HG03196 (cell line): ENCODE measurements around the gene PRLR.
"Not testable (repeated sequence)": the region's sequence is repeated elsewhere in the genome, so short reads cannot be mapped to it uniquely, and the experiment has no call there.

Experiments
- ATAC-seq: cut with Tn5 transposase; IDR thresholded peaks from one replicate; pipeline ENCODE4 v1.9.1; 2021; ENCODE audit not compliant: unreplicated experiment

Gene PRLR

DNA sequence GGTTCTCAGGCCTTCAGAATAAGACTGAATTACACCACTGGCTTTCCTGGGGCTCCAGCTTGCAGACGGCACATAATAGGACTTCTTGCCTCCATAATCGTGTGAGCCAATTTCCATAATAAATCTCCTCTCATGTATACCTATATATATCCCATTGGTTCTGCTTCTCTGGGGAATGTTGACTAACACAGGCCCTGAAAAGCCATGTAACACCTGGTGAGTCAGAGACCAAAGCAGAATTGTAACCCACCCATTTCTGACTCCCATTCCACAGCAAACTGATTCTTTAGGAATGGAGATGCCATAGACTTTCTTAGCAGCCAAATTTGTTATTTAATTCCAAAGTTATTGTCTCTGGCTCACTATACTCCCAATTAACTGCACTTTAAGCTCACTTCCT is 97.1 kb downstream of the PRLR start:
- no peak for ATAC-seq

DNA sequence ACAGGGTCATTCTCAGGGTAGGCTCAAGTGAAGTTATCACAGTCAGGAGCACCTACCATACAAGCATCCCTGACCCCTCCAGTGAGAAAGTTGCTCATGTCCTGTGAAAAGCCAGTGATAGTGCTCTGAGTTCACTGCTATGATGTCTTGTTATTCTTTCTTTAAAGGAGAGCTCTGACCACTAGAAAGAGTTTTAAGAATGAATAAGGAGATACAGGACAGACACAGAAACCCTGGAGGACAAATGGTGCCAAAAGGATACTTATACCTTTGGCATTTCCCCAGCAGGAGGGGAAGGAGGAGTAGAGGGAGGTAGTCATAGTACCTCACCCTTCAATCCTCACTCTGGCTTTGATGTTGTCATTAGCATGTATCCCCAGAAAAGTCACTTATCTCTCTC is 98.6 kb downstream of the PRLR start:
- ATAC-seq: no peak

DNA sequence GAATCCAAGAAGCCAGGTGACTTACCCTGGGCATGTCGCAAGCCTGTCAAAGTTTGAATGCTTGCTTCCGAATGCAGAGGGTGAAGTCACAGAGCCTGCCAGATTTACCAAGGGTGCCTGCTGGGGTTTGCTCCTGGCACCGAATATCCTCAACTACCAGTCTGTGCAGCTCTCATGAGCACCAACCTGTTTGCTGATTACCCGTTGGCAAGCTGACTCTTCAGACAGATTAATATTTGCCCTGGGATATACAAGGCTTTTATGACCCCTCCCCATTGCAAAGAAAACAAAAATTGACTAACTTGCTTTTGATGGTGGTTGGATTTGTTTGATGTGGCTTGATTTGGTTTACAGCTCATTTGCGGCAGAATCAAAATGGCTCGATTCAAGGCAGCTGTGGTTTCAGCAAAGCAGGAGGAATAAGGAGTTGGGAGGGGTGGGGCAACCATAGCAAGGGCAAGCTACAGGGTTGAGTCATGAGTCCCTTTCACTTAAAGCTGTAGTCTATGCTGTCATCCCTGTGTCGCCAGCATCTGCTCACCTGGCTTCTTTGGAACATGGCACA is 100.3 kb downstream of the PRLR start:
- no peak for ATAC-seq

GRCh38 chr5:35129276-35129675 is 101.0 kb downstream of the PRLR start:
- no peak for ATAC-seq

- ATAC-seq: no peak
These were observed 103.3 kb downstream of the PRLR start for GRCh38 chr5:35127006-35127405.

GRCh38 chr5:35125746-35126145 is 104.5 kb downstream of the PRLR start:
- ATAC-seq: no peak

GRCh38 chr5:35124932-35125331 is 105.4 kb downstream of the PRLR start:
- no peak for ATAC-seq

DNA sequence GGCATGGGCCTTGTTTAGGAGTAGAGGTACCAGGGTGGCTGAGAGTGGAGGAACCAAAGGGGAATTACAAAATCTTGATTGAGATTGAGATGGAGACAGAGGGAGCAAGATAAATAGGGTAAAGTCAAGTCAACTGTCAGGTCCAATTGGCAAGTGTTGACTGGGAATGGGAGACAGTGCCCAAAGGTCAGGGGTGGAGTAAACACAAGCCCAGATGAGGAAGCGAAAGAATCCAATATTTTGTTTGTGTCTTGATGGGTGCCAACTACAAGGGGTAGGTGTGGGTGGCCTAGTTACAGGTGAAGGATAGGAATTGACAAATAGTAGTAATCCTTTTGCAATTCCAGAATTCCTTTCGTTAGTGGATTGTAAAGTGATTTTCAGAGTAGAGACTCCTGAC is 107.5 kb downstream of the PRLR start:
- ATAC-seq: no peak

GRCh38 chr5:35120715-35121114 is 109.6 kb downstream of the PRLR start:
- no peak for ATAC-seq

DNA sequence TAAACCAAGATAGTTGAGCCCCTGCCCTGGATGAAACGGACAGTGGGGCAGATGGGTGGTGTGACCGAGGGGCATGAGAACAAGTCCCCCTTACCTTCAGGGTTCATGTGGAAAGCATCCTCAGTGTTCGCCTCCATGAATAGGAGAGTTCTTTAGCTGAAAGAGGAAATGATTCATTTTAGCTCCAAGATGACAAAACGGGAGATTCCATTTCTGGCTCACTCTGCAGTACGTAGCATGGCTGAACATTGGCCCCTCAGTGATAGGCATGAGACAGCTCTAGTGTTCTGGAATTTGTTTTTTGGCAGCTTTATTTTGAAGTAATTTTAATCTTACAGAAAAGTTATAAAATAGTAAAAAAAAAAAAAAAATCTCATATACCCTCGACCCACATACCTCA is 112.3 kb downstream of the PRLR start:
- no peak for ATAC-seq

- no peak for ATAC-seq
These were observed 114.4 kb downstream of the PRLR start for GRCh38 chr5:35115920-35116319.

DNA sequence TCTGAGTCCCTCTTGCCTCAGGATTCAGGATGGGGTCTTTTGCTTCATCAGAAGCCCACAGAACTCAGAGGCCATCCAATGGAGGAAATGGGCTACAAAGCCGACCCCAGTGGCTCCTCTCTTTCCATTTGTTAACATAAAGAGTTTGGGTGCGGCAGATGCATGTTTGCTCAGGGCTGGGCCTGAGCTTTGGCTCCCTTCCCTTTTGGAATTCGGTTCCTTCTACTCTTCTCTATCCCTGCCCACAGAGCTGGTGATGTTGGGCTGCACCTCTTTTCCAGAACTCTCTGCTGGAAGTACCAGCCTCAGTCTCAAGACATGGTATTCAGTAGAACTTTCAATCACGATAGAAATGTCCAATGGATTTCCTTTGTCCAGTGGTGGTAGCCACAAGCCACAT is 115.6 kb downstream of the PRLR start:
- no peak for ATAC-seq

DNA sequence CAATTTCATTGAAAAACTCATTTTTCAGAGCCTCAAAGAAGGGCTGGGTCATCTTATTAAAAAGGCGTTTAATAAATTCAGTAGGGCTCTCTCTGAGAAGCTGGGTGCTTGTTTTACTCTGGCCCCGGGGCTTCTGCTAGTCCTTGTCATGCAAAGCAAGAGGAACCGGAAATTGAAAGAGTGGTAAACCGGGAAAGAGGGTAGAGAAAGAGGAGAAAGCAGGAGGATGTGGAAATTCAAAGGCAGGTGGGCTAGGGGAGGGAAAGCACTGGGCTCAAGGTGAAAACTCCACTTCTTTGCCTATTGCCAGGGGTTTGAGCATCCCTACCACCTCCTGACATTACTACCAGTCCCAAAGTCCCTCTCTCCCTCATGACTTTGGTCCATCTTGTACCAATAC is 118.0 kb downstream of the PRLR start:
- ATAC-seq: no peak

GRCh38 chr5:35104550-35104949 is 125.7 kb downstream of the PRLR start:
- not testable (repeated sequence) for ATAC-seq

DNA sequence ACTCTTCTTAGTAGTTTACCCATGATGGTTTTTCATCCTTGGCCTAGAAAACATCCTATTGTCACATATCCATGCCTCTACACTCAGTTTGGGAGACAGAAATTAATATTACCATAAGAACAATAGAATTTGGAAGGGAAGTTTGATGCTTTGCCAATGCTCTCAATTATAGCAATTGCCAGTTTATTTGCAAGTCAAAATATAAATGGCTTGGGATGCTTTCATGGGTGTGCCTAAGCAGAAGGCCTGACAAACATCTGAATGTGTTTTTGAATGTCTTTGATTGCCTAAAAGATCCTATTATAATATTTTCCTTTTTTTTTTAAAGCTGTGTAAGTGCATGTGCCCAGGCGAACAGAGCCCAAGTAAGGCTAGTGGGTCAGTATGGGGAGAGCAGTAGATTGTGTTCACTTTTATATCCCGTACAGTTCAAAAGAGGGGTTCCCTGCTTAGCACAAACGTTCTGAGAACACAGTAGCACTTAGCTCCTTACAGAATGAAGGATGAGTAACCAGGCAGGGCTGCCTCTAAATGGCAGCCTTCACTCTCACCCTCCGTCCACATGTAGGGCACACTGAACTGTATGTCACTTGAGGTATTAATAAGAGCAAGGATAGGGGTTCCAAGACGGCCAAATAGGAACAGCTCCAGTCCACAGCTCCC is 126.5 kb downstream of the PRLR start:
- ATAC-seq: no peak

GRCh38 chr5:35101720-35102119 is 128.6 kb downstream of the PRLR start:
- not testable (repeated sequence) for ATAC-seq

- ATAC-seq: no peak
These were observed 129.3 kb downstream of the PRLR start for GRCh38 chr5:35101016-35101415.

- no peak for ATAC-seq
These were observed 132.1 kb downstream of the PRLR start for GRCh38 chr5:35098214-35098613.

DNA sequence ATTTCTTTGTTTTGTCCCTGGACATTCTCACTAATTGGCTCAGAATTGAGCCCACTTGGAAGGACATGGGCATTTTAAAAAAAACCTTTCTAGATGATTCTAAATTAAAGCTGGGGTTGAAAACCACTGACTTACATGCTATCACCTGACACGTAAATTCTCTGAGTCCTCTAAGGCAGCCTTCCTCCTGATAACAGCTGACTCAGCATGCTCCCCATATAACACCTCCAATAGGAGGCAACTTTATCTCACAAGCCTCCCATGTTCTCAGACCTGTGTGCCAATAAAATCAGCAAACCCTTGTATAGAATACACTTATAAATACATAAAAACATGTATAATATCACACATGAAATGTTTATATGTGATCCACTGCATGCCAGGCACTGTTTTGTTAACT is 133.4 kb downstream of the PRLR start:
- ATAC-seq: no peak

DNA sequence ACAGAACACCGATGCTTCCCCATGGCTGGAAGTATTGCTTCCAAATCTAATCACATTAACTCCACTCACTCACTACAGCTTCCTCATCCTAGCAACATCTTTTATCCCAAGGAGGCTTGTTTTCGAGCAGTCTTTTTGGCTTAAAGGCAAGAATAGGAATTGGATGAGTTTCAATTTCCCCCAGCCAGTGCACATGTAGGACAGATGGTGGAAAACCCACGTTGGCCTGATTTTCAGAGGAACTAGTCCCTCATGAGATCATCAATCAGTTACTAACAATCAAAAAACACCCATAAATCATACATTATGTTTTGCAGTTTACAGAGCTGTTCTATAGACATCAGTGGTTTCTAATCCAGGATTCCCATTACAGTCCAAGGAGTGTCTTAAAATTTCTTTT is 134.1 kb downstream of the PRLR start:
- ATAC-seq: no peak

DNA sequence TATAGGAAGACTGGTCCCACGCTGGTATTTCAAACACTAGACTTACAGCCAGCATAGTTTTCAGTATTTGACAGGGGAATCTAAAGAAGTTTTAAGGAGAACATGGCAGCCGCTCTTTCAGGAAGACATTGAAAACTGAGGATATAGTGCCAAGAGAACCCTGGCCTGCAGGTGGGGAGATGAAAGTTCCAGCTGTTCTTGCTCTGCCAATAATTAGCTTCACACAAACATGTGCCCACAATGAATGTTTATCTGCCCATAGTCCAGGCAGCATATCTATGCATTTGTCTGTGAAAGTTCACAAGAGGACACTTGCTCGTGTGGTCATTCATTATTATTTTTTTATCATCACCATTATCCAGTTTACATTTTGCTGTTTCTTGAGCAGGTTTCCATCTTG is 134.9 kb downstream of the PRLR start:
- no peak for ATAC-seq

DNA sequence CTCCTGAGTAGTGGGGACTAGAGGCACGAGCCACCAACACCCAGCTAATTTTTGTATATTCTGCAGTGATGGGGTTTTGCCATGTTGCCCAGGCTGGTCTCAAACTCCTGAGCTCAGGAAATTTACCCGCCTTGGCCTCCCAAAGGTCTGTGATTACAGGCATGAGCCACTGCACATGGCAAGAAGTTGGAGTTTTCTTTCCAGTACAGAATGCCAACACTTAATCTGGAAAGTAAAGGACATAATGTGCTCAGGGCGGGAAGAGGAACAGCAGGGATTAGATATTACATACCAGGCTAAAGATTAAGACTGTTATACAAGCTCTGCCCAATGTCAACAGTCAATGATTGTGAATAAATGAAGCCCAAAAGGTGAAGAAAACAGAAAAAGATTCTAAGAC is 135.3 kb downstream of the PRLR start:
- ATAC-seq: no peak

- no peak for ATAC-seq
These were observed 137.6 kb downstream of the PRLR start for GRCh38 chr5:35092703-35093102.
